Activated CD8-positive, alpha-beta memory T cell treated with anti-CD3 and anti-CD28 coated beads, Interleukin-2, amount 10 ng/mL, durations not matched to agents 7 days and 5 days (primary cell): ENCODE data around the gene CNTNAP5. TPM values are rescaled to one million over a fixed set of nuclear protein-coding genes. Genes with fewer than 3 reads are reported as not detected.

Experiments used
- ATAC-seq: fragments of 150-1000 bp; cut with Tn5 transposase; one replicate; pipeline ENCODE4 v1.10.0; 2021; ENCODE audit warnings: moderate library complexity
- CTCF ChIA-PET: fragments of 350-600 bp; sonication (Branson Sonifier 250); formaldehyde crosslinking; loops from one replicate; lab custom pipeline; 2021; ENCODE audit warnings: antibody characterized with exemption; lab: Charles Lee
- DNase-seq: peaks from one replicate; pipeline ENCODE4 v3.0.0-alpha.2; 2020
- H3K27ac Mint-ChIP-seq: one replicate; pipeline ENCODE4 v1.8.0; 2021; ENCODE audit warnings: mild to moderate bottlenecking, mixed read lengths
- H3K27me3 Mint-ChIP-seq: one replicate; pipeline ENCODE4 v1.8.0; 2021; ENCODE audit warnings: mixed read lengths
- H3K36me3 Mint-ChIP-seq: one replicate; pipeline ENCODE4 v1.8.0; 2021; ENCODE audit warnings: mild to moderate bottlenecking, mixed read lengths
- H3K4me1 Mint-ChIP-seq: one replicate; pipeline ENCODE4 v1.8.0; 2021; ENCODE audit warnings: mixed read lengths
- H3K4me3 Mint-ChIP-seq: one replicate; pipeline ENCODE4 v1.8.0; 2021; ENCODE audit warnings: mild to moderate bottlenecking, moderate library complexity, mixed read lengths
- H3K9me3 Mint-ChIP-seq: one replicate; pipeline ENCODE4 v1.8.0; 2022; ENCODE audit warnings: low read depth, mixed read lengths
- total RNA-seq, 2 experiments: library from RNA; stranded (reverse); gene quantifications; one replicate each; pipeline ENCODE4 v1.2.3, GENCODE V29; 2021

The CNTNAP5 gene
- total RNA-seq, 2 experiments from 2014 or later = not detected

DNA sequence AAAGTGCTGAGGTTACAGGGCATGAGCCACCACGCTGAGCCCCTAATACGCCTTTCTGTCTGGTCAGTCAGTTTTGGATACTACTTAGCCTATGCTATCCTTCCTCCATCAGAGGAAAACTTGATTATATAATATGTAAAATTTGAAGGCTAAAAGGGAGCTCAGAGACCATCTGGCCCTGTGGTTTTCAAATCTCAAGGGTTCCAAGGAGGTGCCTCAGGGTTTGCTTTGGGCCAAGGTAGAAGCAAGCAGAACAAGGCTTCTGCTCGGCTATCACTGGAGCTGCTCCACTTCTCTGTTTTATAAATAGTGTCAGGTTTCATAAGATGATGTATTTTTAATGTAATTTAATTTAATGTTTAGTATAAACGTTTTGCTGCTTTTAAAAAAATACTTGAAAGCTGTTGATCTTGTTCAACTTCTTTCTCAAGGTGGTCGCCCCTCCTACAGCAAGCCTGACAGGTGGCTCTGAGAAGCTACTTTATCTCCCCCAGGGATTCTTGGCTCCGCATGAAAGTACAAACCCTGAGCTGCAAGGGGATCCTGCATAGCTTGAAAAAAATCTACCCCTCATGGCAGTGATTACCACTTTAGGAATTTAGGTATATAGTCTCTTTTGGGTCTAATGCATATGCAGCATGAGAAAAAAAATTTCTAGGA is 290.3 kb downstream of the CNTNAP5 start:
- Mint-ChIP-seq H3K36me3 (no peaks in the 10 kb centered on the region), H3K27me3 (no peaks in the 10 kb centered on the region)
- CTCF ChIA-PET = no interaction called here

DNA sequence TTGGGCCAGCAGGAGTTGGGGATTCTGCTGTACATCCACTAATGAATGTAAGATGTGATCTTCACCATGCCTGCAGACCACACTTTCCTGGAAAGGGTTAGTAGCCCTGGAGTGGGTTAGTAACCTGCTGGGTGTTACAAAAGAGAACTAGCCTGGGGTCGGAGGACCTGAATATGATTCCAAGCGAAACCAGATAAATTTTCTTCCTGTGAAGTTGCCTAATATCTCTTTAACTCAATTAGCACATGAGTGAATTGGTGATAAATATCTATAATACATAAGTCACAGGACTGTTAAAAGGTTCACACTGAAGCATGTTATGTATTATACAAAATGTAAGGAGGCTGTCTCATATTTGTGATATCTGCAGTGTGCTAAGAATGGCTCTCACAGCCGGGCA is 291.0 kb downstream of the CNTNAP5 start:
- CTCF ChIA-PET = no interaction called here
- Mint-ChIP-seq H3K27ac (no peak overlapping the region), H3K9me3 (peaks cover 8% of the 10 kb centered on the region), H3K36me3 (no peaks in the 10 kb centered on the region), H3K27me3 (no peaks in the 10 kb centered on the region), H3K4me3 (no peak overlapping the region), H3K4me1 (no peaks in the 10 kb centered on the region)
- DNase-seq (no peak), ATAC-seq (no peak)

More for the DNA sequence above, 290.3 kb downstream of the CNTNAP5 start:
- ATAC-seq = no peak
- Mint-ChIP-seq H3K4me3 (no peak overlapping the region), H3K27ac (no peak overlapping the region), H3K9me3 (peaks cover 8% of the 10 kb centered on the region), H3K4me1 (no peaks in the 10 kb centered on the region)
- no peak for DNase-seq

DNA sequence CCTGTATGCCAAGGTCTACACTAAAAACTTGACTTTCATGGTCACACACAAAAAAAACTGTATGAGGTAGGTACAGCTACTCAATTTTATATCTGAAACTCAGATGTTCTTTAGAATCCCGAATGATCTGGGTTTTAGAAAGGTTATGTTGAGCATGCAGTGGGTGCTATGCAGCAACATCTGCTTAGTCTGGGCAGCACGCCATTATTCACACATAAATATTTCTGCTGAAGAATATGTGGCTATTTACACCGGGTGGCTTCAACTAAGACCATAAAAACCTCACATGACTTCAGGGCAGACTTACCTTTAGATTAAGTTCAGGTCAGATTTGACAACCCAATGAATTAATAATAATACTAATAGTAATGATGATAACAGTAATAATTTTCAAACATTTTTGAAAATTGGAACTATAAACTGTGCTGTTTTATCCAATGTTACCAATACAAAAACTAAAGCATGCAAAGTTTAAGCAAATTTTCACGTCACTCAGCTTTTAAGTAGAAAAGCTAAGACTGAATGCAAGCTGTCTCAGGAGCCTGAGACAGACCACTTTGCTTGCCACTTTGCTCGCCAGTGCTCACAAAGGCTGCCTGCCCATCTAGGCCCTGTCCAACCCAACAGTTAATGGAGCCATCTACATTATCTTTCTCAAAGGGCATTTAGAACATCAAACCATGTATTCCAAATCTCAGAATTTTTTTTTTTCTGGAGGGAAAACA is 292.0 kb downstream of the CNTNAP5 start:
- no peak overlapping the region for H3K27ac Mint-ChIP-seq
- peaks cover 6% of the 10 kb centered on the region for H3K9me3 Mint-ChIP-seq
- DNase-seq (no peak), ATAC-seq (no peak)
- no peaks in the 10 kb centered on the region for H3K4me1 Mint-ChIP-seq
- H3K36me3 Mint-ChIP-seq = no peaks in the 10 kb centered on the region
- CTCF ChIA-PET = no interaction called here
- no peaks in the 10 kb centered on the region for H3K27me3 Mint-ChIP-seq
- H3K4me3 Mint-ChIP-seq = no peak overlapping the region

DNA sequence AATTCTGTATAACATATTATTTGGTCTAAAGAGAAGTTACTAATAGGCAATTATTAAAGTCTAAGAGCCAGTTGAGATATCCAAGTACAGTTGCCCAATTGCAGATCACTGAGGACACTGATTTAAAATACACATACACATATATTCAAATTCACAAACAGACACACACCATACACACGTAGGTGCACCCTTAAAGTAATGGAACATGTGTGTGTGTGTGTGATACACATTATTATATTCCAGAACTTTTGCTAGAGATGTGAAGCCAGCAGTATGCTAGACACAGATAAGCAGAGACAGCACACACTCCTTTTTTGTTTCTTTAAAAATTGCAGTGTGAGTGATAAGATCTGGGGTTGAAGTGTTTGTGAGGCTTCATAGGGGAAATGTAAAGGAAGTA is 292.5 kb downstream of the CNTNAP5 start:
- Mint-ChIP-seq H3K4me1 (no peaks in the 10 kb centered on the region), H3K36me3 (no peaks in the 10 kb centered on the region), H3K27ac (no peak overlapping the region), H3K9me3 (peaks cover 6% of the 10 kb centered on the region), H3K27me3 (no peaks in the 10 kb centered on the region), H3K4me3 (no peak overlapping the region)
- CTCF ChIA-PET = no interaction called here
- DNase-seq (no peak), ATAC-seq (no peak)

DNA sequence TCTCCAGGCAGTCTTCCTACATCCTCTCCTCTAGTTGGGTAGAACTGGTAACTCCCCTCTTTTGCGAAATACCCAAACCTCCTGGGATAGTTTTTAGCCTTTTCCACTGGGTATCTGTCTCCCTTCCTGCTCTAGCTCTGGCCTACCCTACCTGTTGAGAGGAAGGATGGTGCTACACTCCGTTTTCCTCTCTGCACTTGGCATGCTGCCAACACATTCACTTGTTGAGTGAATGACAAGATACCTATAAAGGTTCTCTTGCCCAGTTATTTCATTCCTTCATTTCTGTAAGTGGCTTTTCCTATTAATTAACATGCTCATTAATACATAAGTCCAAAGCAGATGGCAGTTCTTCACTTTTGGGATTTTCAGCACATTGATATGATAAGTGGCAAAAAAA is 293.8 kb downstream of the CNTNAP5 start:
- Mint-ChIP-seq H3K4me1 (no peaks in the 10 kb centered on the region), H3K27ac (no peak overlapping the region), H3K9me3 (peaks cover 6% of the 10 kb centered on the region), H3K36me3 (no peaks in the 10 kb centered on the region), H3K4me3 (no peak overlapping the region), H3K27me3 (no peaks in the 10 kb centered on the region)
- CTCF ChIA-PET = no interaction called here
- ATAC-seq (no peak), DNase-seq (no peak)

DNA sequence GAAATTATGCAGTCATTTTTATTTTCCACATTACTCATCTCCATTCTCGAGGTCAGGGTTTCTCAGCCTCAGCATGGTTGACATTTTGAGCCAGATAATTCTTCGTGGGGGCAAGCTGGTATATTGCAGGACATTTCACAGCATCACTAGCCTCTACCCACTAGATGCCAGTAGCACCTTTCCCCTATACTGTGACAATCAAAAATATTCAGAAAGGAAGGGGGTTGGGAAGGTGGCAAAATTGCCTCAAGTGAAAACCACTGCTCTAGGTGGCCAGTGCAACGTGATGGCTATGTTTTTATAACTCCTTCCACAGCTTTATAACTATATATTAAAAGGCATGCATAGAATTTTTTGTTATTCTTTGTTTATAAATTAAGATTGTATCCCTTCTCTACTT is 294.5 kb downstream of the CNTNAP5 start:
- DNase-seq (no peak), ATAC-seq (no peak)
- no peak overlapping the region for H3K4me3 Mint-ChIP-seq
- H3K4me1 Mint-ChIP-seq = no peaks in the 10 kb centered on the region
- H3K27me3 Mint-ChIP-seq = no peaks in the 10 kb centered on the region
- no peaks in the 10 kb centered on the region for H3K36me3 Mint-ChIP-seq
- H3K9me3 Mint-ChIP-seq = peaks cover 6% of the 10 kb centered on the region
- no peak overlapping the region for H3K27ac Mint-ChIP-seq
- CTCF ChIA-PET = no interaction called here

DNA sequence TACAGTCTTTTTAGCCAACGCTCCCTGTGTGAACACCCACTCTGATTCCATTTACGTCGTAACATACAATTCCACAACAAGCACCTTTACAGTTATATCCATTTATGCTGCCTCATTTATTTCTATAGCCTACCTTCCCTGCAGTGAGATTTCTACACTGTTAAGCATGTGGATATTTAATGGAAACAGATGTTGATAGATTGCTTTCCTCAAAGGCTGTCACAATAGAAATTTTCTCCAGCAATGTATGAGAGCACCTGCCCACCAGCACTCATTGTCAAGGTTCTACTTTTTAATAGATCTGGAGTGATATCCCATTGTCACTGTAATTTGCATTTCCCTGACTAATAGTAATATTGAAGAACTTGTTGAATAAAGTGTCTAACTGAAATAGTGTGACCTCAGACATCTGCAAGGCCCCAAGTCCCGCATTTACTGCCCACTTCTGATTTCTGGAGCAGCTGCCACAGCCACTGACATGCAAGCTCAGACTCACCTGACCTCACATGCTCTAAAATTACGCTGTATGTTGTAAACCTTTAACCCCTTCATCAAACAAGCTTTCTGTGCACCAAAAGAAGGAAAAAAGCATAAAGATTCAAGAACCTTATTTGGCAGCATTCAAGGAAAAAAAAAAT is 295.1 kb downstream of the CNTNAP5 start:
- H3K27ac Mint-ChIP-seq = no peak overlapping the region
- ATAC-seq = no peak
- peaks cover 6% of the 10 kb centered on the region for H3K9me3 Mint-ChIP-seq
- no peaks in the 10 kb centered on the region for H3K36me3 Mint-ChIP-seq
- no peaks in the 10 kb centered on the region for H3K4me1 Mint-ChIP-seq
- no peak for DNase-seq
- no peak overlapping the region for H3K4me3 Mint-ChIP-seq
- CTCF ChIA-PET = no interaction called here
- no peaks in the 10 kb centered on the region for H3K27me3 Mint-ChIP-seq

DNA sequence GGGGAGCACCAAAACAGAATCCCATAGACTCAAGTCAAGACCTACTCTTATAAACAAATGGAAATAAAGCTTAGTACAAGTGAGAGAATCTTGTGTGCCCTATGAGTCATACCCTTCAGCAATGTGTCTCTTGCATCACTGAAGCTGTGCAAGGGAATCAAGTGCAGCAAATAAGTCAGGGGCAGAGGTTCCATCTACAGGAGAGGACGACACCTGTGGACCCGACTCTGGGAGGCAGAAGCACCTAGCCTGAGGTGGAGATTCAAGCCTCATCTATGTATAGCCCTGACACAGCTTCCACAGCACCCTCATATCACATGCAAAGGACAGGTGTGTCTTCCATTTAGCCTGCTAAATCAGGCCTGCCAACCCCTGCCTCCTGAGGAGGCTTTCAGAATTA is 298.2 kb downstream of the CNTNAP5 start:
- Mint-ChIP-seq H3K27me3 (no peaks in the 10 kb centered on the region), H3K4me3 (no peak overlapping the region), H3K9me3 (peaks cover 4% of the 10 kb centered on the region), H3K36me3 (no peaks in the 10 kb centered on the region), H3K27ac (no peak overlapping the region), H3K4me1 (no peaks in the 10 kb centered on the region)
- CTCF ChIA-PET = no interaction called here
- DNase-seq = no peak
- no peak for ATAC-seq

DNA sequence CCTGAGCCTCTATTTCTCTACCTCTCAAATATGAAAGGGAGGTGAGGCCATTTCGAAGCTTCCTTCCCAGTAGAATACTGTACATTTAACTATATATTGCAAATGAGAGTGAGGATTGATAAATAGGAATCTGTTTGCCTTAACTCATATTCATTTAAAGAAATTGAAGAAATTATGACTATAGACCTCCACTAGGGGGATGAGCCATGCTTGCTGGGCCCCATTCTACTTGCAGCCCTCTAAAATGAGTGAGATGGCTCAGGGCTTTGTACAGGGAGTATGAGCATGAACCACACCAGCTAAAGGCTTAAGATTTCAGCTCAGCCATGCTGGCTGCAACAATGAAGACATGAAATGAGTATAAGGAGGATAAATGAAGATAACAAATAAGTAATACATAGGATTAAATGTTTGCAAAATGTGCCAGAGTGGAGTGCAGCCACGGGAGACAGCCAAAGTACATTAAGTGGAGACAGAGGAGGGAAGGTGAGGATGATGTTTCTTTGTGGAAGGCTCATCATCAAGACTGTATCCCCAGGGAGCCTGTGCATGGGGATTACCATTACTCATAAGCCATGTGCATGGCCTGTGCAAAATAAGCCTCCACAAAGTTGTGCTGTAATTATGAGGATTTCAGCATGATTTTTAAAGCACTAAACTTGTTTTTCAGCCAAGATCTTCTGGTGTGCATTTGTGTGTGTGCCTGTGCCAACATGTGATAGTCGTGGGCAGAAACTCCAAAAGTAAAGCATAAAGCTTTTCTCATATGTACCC is 300.8 kb downstream of the CNTNAP5 start:
- Mint-ChIP-seq H3K4me1 (no peaks in the 10 kb centered on the region), H3K27ac (no peak overlapping the region), H3K36me3 (no peaks in the 10 kb centered on the region), H3K4me3 (no peak overlapping the region), H3K27me3 (no peaks in the 10 kb centered on the region), H3K9me3 (no peaks in the 10 kb centered on the region)
- ATAC-seq (no peak), DNase-seq (no peak)
- CTCF ChIA-PET = no interaction called here

DNA sequence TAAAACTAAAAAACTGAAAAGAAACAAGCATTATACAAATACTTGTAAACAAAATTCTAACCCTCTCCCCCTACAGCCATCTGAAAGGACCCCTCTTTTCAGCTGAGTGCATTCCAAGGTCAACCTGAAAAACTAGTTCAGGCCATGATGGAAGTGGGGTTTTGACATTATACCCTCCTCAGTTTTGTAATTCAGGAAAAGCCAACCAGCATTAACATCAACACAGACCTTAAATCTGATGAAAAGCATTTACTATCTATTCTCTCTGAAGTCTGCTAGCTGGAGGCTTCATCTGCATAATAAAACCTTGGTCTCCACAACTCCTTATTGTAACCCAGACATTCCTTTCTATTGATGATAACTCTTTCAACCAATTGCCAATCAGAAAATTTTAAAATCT is 302.2 kb downstream of the CNTNAP5 start:
- H3K36me3 Mint-ChIP-seq = no peaks in the 10 kb centered on the region
- H3K4me1 Mint-ChIP-seq = no peaks in the 10 kb centered on the region
- H3K4me3 Mint-ChIP-seq = no peak overlapping the region
- no peak overlapping the region for H3K27ac Mint-ChIP-seq
- CTCF ChIA-PET = no interaction called here
- DNase-seq (no peak), ATAC-seq (no peak)
- no peaks in the 10 kb centered on the region for H3K9me3 Mint-ChIP-seq
- H3K27me3 Mint-ChIP-seq = no peaks in the 10 kb centered on the region

DNA sequence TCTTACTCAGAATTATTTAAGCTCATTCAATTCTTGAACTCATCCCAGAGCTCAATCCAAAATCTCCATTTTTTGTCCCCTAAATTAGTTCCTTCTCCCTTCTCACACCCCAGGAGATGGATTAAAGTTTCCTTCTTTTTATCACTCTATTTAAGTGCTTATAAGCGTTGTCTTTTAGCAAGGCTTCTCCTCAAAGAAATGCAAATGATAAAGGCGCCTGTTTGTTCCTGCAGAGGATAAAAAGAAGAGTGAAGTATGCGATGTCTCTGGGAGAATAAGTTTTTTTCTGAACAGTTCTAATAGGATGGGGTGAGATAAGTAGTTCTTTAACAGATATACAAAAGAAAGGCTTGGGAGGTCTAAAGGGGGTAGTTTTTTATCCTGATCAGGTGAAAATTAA is 303.3 kb downstream of the CNTNAP5 start:
- Mint-ChIP-seq H3K9me3 (no peaks in the 10 kb centered on the region), H3K4me3 (no peak overlapping the region), H3K36me3 (no peaks in the 10 kb centered on the region), H3K4me1 (no peaks in the 10 kb centered on the region), H3K27ac (no peak overlapping the region), H3K27me3 (no peaks in the 10 kb centered on the region)
- CTCF ChIA-PET = no interaction called here
- DNase-seq (no peak), ATAC-seq (no peak)

DNA sequence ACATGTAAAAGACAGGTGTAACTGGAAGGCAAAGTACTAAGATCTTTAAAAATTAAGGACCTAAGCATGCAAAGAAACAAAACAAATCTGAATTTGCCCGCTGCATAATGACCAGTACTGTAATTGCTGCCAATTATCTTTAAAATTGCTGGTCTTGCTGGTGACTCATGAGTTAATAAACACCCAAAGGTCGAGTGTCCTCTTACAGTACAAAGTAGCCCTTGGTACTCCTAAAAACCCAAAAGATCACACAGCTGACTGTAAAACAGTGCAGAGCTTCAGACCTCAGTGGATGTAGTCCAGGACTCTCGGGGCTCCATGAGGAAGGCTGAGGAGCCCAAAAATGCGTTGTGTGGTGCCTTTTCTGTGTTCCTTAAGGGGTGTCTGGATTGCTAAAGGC is 308.7 kb downstream of the CNTNAP5 start:
- no peak overlapping the region for H3K27ac Mint-ChIP-seq
- ATAC-seq = no peak
- peaks cover 4% of the 10 kb centered on the region for H3K9me3 Mint-ChIP-seq
- CTCF ChIA-PET = interaction anchor here (0.7 kb wide), 1 partner anchor 13 kb away, joined by 3 read pairs; no protein-coding TSS in a partner anchor
- no peaks in the 10 kb centered on the region for H3K27me3 Mint-ChIP-seq
- no peak overlapping the region for H3K4me3 Mint-ChIP-seq
- DNase-seq = no peak
- no peaks in the 10 kb centered on the region for H3K36me3 Mint-ChIP-seq
- no peaks in the 10 kb centered on the region for H3K4me1 Mint-ChIP-seq

DNA sequence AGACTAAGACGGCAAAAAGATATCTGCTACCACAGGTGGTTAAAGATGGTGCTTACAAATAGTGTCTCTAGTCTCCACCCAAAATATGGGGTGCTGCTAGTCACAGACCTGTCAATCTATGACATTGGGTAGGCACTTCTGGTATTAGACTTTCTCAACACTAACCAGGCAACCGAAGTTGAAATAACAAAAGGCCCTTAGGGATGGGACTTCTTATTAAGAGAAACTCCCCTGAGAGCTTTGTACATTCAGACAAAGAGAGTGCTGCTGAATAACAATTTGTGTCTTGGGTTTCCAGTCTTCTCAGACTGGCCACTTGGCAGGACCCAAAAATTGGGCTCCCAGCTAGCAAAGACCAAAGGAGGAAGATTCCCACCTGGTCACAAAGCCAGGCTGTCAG is 310.0 kb downstream of the CNTNAP5 start:
- Mint-ChIP-seq H3K27me3 (no peaks in the 10 kb centered on the region), H3K36me3 (no peaks in the 10 kb centered on the region), H3K4me3 (no peak overlapping the region), H3K27ac (no peak overlapping the region), H3K9me3 (peaks cover 9% of the 10 kb centered on the region), H3K4me1 (no peaks in the 10 kb centered on the region)
- DNase-seq (no peak), ATAC-seq (no peak)
- CTCF ChIA-PET = no interaction called here
